GM18520 (cell line): Measurements from ENCODE around the gene DYNC1I1.

Experiments used
- ATAC-seq: cut with Tn5 transposase; IDR thresholded peaks from one replicate; pipeline ENCODE4 v1.9.1; 2021; ENCODE audit not compliant: unreplicated experiment

The DYNC1I1 gene

DNA sequence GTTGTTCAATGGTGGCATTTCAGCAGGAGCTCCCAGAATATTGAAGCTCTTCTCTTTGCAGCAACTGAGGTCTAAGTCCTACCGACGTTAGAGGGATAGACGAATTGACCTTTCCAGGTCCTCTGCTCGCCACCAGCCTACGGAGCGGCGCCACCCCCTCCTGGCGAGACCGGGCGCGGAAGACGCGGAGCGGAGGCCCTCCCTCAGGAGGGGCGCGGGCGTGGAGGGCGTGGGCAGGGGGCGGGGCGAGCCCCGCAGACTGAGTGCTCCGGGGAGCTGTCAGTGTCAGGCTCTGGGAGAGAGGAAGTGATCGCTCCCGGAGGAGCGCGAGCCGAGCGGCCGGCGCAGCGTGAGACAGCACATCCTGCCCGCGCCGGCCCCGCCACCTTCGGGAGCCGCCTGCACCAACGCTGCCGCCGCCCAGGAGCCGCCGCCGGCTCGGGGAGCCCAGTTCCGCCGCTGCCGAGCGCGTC lies at the start of gene DYNC1I1:
DYNC1I1 (plus strand) TSS at position 257 of the 473 bp plus-strand sequence. CDS start 32,176 bp downstream, outside the sequence.
- peak; percentile 82 for ATAC-seq

DNA sequence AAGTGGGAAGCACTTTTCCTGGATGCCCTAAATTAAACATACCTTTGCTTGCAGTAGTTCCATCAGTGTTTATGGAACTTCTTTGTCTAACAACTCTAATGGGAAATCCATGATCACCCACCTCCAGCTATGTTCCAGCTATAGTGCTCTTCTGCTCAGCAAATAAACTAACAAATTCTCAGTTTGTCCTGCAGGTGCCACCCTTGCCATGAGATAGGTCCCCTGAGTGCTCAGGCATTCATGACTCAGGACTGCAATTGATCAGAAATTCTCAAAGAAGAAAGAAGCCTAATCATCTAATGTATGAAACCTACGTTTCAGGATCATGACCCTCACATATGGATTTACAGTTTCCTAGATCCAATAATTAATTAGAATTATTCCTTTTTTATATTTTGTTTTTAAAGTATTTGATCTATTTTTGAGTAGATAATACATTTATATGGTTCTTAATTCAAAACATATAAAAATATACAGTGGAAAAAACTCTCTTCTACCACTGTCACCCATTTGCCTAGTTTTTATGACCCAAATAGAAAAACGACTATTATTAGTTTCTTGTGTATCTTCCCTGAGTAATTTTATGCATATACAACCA lies 48.7 kb upstream of the DYNC1I1 start:
- ATAC-seq, result peak; percentile 41

DNA sequence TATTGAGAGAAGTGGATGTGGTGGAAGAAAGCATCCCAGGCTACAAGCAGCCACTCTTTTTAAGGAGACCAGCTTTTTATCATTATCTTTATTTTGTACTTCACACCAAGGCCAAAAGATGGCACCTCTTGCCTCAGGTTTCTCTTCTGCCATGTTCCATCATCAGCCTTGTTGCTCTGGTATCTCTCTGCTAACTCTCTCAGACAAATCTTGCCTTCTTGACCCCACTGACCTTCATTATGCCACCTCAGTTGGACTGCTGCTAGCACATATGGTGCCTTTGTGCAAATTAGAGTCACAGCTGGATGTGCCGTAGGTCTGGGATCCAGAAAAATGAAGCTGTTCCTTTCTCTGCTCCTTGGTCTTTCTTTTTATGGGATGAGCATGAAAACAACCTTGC lies 47.1 kb upstream of the DYNC1I1 start:
- no peak for ATAC-seq

DNA sequence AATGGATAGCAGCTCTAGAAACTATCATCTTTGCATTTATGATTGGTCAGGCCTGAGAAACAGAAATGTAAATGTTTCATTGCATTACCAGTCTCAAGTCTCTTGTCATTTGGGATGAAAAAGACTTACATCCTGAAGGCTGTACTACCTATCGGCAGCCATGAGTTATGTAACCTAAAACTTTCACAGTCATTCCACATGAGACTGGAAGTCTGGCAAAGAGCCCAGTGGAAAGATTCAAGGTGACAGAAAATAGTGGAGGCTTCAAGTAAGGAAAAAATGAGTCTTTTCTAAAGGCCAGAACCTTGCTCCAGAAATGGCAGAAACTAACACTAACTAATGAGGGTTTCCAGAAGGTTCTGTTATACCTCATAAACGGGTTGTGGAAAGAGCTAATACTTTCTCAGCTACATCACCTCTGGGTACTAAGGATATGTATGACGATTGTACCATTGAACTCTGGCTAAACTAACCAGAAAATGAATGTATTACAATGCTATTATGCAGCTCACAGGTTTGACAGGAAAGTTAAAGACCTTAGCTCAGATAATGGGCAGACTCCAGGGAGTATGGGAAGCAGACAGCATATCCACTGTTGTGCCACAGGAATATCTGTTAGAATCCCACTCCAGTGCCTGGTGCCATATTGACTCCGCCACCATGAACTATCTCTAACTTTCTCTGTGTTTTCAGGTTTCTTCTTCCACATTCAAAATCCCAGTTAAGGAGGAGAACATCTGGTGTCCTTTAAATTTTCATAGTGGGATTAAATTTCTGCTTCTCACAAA lies 41.7 kb upstream of the DYNC1I1 start:
- ATAC-seq, result no peak

DNA sequence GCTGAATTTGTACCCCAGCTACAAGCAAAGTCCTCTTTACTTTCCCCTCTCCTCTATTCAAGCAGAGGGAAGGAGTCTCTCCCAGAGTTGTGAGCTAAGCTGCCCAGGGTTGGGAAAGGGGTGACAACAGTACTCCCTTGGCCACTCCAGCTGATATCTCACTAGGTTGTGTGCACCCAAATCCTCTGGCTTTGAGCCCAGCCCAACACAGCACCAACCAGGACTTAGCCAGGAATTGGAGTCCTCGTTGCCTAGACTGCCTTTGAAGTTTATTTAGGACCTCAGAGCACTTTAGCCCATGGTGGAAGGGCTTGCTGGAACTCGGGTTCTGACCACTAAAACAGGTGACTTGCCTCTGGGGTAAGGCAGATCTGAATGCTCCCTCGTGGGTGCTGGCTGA lies 35.7 kb upstream of the DYNC1I1 start:
- no peak for ATAC-seq

DNA sequence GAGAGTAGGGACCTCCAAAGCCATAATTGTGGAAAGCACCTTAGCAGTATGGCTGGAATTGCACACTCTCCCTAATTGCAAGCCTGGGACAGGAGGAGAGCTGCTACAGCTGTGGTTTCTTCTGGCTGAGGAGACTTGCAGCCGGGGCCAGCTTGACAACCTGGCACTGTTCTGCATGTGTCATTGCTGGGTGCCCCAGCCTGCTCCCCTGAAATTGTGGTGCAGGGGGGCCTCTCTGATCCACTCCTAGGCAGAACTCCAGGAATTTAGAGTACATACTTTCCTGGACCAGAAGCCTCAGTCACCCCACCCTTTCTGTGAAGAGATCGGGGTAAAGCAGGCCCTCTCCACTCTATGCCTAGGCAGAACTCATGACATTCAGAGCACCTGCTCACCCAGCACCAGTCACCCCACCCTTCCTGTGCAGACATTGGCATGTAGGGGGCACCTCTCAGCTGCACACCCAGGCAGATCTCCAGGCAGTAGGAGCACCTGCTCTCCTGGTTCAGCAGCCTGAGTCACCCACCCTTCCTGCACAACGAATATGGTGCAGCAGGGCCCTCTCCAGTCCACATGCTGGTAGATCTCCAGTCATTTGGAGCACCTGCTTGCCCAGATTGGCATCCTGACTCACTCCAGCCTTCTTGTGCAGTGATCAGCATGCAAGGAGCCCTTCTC lies 34.4 kb upstream of the DYNC1I1 start:
- ATAC-seq, result no peak

DNA sequence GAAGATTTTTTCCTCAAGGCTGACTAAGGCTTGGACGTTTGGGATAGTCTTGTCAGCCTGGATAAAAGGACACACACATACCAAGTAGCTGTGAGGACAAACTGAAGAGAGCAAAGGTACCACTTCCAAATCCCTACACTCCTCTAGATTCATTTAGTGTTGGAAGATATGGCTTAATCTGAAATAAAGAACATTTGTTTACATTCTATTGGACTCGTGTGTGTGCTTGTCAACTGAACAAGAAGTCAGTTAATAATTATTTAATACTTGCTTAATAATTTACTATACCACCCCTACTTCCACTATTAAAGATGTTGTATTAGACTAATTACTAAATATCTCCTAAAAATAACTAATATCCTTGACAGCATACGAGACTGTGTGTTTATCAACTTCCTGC lies 23.3 kb upstream of the DYNC1I1 start:
- ATAC-seq, result no peak

DNA sequence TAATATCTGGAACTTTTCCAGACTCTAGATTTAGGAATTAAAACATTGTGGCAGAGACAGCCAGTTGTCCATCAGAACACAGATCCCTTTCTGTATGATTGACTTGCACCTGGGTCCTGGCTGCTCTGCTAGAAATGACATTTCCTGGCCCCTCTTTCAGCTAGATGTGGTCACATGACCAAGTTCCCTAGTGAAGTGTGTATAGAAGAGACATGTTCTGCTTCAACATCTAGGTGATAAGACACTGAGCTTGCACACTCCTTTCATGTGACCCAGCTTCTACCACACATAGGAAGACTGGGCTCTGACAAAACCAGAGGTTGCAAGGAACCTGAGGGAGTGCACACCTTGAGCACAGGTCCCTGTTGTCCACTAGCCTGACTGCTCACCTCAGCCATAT lies 22.8 kb upstream of the DYNC1I1 start:
- ATAC-seq, result no peak

DNA sequence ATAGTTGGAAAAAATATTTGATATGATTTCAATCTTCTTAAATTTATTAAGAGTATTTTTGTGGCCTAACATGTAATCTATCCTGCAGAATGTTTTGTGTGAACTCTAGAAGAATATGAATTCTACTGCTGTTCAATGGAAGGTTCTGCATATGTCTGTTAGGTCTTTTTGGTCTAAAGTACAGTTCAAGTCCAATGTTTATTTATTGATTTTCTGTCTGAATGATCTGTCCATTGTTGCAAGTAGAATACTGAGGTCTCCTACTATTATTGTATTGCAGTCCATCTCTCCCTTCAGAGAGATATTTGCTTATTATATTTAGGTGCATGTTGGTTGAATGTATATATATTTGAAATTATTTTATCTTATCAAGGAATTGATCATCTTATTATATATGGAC lies 18.9 kb upstream of the DYNC1I1 start:
- ATAC-seq, result no peak

DNA sequence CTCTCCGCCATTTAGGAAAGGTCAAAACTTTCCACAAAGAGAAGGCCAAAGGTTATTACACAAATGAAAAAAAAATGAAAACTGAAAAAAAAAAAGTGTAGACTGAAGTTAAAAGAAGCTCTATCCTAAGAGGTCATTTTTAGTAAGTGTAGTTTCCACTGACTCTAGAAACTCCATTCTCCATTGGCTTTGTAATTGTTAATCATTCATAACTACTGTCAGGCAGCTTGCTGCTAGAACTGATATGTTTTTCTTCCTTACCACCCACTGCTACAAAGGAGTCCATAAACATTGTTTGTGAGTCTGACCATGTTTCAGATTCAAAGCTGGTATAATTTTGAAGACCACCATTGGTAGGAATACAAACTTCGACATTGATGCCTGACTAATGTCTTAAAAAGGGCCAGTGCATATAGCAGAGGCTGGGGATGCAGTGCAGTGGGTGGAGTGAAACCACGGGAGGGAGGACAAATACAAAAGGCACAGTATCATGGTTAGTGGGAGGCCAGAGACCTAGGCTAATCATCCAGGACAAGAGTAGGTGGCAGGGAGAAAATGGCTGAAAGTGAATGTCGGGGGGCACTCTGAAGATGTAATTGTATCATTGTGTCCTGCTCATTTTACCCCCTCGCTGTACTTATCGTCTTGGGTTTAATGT lies 16.9 kb upstream of the DYNC1I1 start:
- no peak for ATAC-seq

DNA sequence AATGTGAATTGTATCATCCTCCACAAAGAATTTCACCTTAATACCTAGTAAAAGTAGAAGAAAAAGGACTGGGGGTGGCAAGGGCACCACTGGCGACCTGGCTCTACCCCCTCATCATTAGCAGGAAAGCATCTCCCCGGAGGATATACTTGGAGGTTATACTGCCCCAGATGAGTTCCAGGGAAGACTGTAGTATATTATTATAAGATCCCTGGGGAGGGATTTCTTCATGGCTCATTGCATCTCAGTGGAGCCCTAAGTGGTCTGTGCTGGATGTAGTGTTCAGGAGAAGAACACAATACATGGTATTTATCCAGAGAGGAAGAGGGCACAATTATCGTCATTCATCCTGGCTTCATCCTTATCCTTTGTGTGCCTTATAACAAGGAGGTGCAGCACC lies 14.2 kb upstream of the DYNC1I1 start:
- no peak for ATAC-seq

DNA sequence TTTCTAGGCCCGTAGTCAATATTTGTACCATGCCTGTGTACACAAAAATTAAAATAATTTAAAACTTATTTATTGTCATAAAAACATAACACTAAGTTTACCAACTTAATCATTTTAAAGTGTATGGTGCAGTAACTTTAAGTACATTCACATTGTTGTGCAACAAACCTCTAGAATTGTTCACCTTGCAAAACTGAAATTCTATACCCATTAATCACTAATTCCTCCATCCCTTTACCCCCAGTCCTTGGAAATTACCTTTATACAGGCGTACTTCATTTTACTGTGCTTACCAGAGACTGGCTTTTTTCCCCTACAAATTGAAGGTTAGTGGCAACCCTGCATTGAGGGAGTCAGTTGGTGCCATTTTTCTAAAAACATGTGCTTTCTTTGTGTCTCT lies 6.3 kb upstream of the DYNC1I1 start:
- ATAC-seq, result no peak

DNA sequence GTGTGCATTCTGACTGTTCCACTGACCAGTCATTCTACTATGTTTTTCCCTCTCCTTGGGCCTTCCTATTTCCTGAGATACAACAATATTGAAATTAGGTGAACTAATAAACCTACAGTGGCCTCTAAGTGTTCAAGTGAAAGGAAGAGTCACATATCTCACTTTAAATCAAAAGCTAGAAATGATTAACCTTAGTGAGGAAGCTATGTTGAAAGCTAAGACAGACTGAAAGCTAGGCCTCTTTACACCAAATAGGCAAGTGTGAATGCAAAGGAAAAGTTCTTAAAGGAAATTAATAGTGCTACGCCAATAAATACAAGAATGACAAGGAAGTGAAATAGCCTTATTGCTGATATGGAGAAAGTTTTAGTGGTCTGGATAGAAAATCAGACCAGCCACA lies 5.7 kb upstream of the DYNC1I1 start:
- no peak for ATAC-seq

DNA sequence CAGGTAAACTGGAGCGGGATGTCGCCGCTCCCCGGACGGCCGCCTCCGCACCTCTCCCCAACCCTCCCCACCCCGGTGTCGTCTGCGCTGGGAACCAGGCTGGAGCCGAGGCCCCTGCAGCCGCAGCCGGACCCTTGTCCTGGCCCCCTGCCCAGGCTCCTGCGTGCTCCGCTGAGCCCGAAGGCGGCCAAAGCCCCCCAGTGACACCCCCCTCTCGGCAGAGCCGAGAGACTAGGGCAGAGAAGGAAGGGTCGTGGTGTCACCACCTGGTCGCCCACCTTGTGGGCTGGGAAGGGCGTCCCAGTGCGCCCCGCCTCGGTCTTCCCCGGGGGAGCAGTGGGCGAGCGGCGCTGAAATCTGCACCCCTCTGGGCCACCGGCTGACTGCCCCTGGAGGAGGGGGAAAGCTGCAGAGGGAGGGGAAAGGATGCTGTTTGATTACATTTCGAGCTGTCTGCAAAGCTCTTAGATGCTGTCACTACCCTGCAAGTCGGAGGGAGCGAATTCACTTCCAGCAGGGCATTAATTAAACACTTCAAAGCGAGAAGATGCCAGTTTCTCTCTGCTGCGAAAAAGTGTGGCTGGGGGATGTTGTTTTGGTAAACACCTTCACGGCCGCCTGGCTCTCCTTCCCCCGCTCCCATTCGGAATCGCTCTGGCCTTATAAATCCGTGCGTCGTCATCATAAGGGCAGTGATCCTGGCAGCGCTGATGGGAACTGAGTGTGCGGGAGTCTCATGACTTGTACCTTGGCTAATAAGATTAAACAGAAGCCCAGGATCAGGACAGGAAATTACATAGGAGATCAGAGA lies 622 bp downstream of the DYNC1I1 start:
- no peak for ATAC-seq

DNA sequence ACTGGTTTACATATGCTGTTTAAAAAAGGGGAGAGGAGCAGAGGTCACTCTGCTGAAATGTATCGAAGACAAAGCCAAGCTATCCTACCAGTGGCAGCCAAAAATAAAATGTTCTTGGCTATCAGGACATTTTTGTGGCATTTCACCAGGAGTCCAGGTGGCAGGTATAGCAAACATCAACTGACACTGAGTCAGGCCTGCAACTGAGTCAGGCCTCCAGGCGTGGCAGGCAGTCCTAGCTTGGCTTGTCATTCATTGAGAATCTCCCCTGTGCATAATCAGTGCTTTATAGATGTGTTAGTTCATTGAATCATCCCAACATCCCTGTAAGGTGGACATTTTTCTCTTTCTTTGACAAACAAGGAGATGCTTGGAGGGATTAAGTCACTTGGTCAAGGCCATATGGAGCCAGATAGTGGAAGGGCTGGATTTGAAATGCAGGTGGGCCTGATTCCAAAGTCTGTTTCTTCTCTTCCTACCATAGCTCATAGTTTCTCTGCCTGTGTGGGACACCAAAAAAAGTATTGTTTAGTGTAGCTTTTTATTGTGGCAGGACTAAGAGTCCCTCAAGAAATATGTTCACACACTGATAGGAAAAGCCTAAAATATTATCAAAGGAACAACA lies 4.3 kb downstream of the DYNC1I1 start:
- ATAC-seq, result no peak

DNA sequence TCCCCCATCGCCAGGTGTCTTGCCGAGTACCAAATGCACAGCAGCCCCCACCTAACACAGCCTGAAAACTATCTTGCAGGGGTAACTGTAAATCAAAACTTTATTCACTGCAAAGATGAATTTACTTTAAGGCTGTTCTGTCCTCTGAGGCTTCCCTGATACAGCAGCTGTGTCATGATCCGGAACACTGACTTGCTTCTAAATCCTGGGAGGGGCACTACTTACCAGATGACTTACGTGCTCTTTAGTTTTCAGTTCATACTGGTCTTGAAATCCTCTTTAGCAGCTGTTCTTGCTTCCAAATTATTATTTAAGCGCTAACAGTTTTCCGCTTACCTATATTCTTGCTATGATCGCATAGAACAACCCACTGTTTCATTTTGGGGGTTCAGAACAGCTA lies 4.9 kb downstream of the DYNC1I1 start:
- no peak for ATAC-seq

DNA sequence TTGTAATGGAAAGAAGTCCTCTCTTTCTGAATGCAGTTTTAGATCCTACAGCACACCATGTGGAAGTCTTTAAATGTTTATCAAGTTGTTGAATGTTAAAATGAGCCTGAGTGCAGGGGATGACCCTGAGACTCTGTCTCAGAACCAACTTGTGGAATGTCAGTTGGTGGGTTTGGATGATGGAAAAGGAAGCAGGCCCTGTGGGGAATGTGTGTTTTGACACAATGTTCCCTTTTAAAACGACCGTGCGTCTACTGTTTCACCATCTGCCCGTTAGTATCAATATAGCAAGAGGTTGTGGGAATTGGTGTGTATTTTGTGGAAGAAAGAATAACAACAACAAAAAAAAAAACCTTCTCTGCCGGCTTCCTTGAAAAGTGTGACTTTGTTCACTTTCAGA lies 8.3 kb downstream of the DYNC1I1 start:
- no peak for ATAC-seq

DNA sequence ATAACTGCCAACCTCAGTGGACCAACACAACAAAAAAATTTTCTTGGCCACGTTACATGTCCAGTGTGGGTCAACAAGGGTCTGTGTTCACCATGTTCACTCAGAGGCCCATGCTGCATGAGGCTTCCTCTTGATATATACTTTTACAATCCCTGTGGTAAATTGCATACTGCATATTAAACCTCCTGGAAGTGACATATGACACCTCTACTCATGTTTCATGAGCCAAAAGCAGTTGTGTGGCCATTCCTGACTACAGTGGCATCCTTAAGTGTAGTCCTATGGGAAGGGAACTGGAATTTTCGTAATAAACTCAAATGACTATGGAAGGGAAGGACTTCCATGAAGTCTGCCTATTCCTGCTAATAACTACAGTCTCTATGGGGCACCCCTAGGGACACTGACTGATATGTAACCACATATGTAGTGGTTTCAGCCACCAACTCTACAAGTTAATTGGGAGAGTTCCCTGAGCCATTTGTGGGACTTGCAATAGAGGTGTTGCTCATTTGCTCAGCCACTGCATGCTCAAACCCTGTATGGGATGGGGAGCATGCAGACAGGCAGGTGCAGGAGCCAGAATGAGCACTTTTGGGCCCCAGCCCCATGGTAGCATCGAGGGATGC lies 9.7 kb downstream of the DYNC1I1 start:
- no peak for ATAC-seq

DNA sequence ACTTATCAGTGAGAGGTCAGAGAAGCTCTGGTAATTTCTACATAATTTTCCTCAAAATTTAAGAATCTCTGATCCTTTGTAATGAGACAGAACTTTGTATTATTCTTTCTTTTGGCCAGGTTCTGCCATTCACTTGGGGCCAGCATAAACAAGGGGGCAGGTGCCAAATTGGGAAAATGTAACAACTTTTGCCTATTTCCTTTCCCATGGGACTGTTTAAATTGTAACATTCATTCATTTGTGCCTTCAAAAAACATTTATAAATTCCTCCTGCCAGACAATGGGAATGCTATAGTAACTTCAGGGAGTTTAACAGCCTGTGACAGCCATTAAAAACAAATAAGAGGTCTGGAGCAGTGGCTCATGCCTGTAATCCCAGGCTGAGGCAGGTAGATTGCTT lies 12.4 kb downstream of the DYNC1I1 start:
- ATAC-seq, result no peak

DNA sequence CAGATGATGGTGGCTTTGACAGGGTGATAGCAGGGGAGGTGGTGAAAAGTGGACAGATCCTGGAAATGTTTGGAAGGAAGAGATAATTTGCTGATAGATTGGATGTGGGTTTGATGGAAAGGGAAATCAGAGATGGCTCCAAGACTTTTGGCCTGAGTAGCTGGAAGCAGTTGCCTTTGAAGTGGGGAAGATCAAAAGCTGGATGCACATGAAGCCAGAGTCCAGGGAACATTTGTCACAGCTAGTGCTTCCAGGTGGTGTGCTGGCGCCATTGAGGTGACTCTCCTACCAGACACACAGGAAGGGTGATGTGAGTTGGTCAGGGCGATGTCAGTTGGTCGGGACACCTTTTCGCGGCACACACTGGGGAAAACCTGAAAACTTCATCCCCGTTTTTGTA lies 15.9 kb downstream of the DYNC1I1 start:
- no peak for ATAC-seq
